K562 (cell line): ENCODE data around the gene KMT2A. TPM values are rescaled to one million over a fixed set of nuclear protein-coding genes. Genes with fewer than 3 reads are reported as not detected.
A peak's percentile ranks its signal among the peaks of the same experiment; 100 is the strongest.

ENCODE experiments used
- ATAC-seq: fragments of 200-7000 bp; cut with Tn5 transposase; 3 replicates; pipeline ENCODE4 v1.9.1; 2020; ENCODE audit warnings: moderate library complexity
- BruUV-seq: library from RNA; stranded (reverse); fragments of 400-500 nt; replicated peaks from 2 replicates; lab custom pipeline; 2021; lab: Mats Ljungman, UMichigan
- CTCF ChIA-PET: fragments of 300-600 bp; formaldehyde crosslinking; extraction: SDS; loops from one replicate; lab custom pipeline; 2021; ENCODE audit warnings: low intra/inter-chr PET ratio; lab: Yijun Ruan, JAX
- POLR2A ChIA-PET: fragments of 300-600, 350-650 bp; sonication (Branson Sonifier 250); formaldehyde crosslinking; extraction: SDS; loops from one replicate; lab custom pipeline; 2021; ENCODE audit warnings: antibody characterized with exemption, inconsistent platforms; lab: Yijun Ruan, JAX
- DNase-seq, 4 experiments: peaks; one replicate each; pipeline versions ENCODE4 v3.0.0 to v3.0.0-alpha.2; 2011 to 2018; ENCODE audit warnings: low spot score in 3 of 4, mixed read lengths in 3 of 4; ENCODE audit errors: extremely low read depth in 1 of 4
- FAIRE-seq: peaks from 2 replicates; lab custom pipeline; 2011; peaks lifted over from hg19 to GRCh38; lab: Jason Lieb, UNC
- H2AFZ ChIP-seq: 2 replicates; pipeline ENCODE4 v1.6.0; 2011; ENCODE audit warnings: low read depth, low read length, control low read depth, inconsistent platforms
- H3K27ac ChIP-seq: fragments of 200-600 bp; 3 replicates; pipeline ENCODE4 v1.8.0; 2011; ENCODE audit warnings: low read depth, mild to moderate bottlenecking, control low read depth, inconsistent platforms, low read length, moderate library complexity, mixed read lengths; ENCODE audit errors: extremely low read depth
- H3K27me3 ChIP-seq, 2 experiments: fragments of 300-600 bp in 1 of 2; 2 replicates in 1 of 2; 3 replicates in 1 of 2; pipeline versions ENCODE4 v1.6.0 to v1.8.0; 2011; ENCODE audit warnings: inconsistent platforms in 2 of 2, low read length in 2 of 2, mild to moderate bottlenecking in 1 of 2, mixed read lengths in 1 of 2, moderate library complexity in 1 of 2; ENCODE audit not compliant: control insufficient read depth in 2 of 2, insufficient read depth in 2 of 2
- H3K36me3 ChIP-seq: fragments of 300-600 bp; 3 replicates; pipeline ENCODE4 v1.8.0; 2011; ENCODE audit warnings: mild to moderate bottlenecking, low read length, inconsistent platforms; ENCODE audit not compliant: control insufficient read depth, insufficient read depth
- H3K4me1 ChIP-seq, 2 experiments: fragments of 200-600 bp in 1 of 2; replicated peaks in 1 of 2; 2 replicates in 1 of 2; 3 replicates in 1 of 2; pipeline versions ENCODE4 v1.5.1 to v1.8.0; 2011; ENCODE audit warnings: inconsistent platforms in 2 of 2, low read length in 2 of 2, mild to moderate bottlenecking in 1 of 2, mixed read lengths in 1 of 2, moderate library complexity in 1 of 2; ENCODE audit not compliant: control insufficient read depth in 2 of 2, insufficient read depth in 2 of 2
- H3K4me2 ChIP-seq: 2 replicates; pipeline ENCODE4 v1.6.1; 2011; ENCODE audit warnings: low read length, control low read depth, inconsistent platforms, mixed read lengths; ENCODE audit not compliant: insufficient read depth
- H3K4me3 ChIP-seq: fragments of 200-600 bp; sonication (generic), shearing (Covaris generic); 2 replicates; pipeline ENCODE4 v1.5.1; 2016; ENCODE audit warnings: control low read depth, inconsistent platforms
- H3K79me2 ChIP-seq: fragments of 200-600 bp; 3 replicates; pipeline ENCODE4 v1.8.0; 2011; ENCODE audit warnings: low read length, inconsistent platforms; ENCODE audit not compliant: control insufficient read depth, insufficient read depth
- H3K9ac ChIP-seq, 2 experiments: 2 replicates each; pipeline versions ENCODE4 v1.6.0 to v1.6.1; 2011; ENCODE audit warnings: low read depth in 2 of 2, low read length in 2 of 2, control low read depth in 1 of 2, inconsistent platforms in 1 of 2, mild to moderate bottlenecking in 1 of 2, mixed read lengths in 1 of 2; ENCODE audit not compliant: insufficient read depth in 1 of 2
- H3K9me1 ChIP-seq: one replicate; pipeline ENCODE4 v1.6.0; 2011; ENCODE audit warnings: inconsistent platforms, mild to moderate bottlenecking, low read length, moderate library complexity; ENCODE audit not compliant: control insufficient read depth, insufficient read depth
- H3K9me3 ChIP-seq: replicated peaks from 2 replicates; pipeline ENCODE4 v1.5.1; 2011; ENCODE audit warnings: low read depth, low read length, inconsistent platforms; ENCODE audit not compliant: control insufficient read depth, insufficient read depth
- H4K20me1 ChIP-seq: replicated peaks from 2 replicates; pipeline ENCODE4 v1.6.1; 2011; ENCODE audit warnings: low read length, inconsistent platforms, mixed read lengths; ENCODE audit not compliant: control insufficient read depth, insufficient read depth
- CEBPG ChIP-seq, 3 experiments: fragments of 200-800 bp in 1 of 3; sonication (Bioruptor generic) in 1 of 3; sonication (generic) in 1 of 3; formaldehyde crosslinking in 1 of 3; IDR thresholded peaks in 2 of 3; conservative IDR thresholded peaks in 1 of 3; 2 replicates each; pipeline versions ENCODE4 v1.6.1 to v1.8.0; 2016 to 2022; ENCODE audit warnings: missing compliant biosample characterization in 2 of 3, missing genetic modification characterization in 2 of 3, mild to moderate bottlenecking in 1 of 3, missing genetic modification reagents in 1 of 3
- EGR1 ChIP-seq: fragments of 450-650 bp; conservative IDR thresholded peaks from 2 replicates; pipeline ENCODE4 v1.6.1; 2017; ENCODE audit warnings: mild to moderate bottlenecking
- HNRNPK ChIP-seq: fragments of 200-400 bp; formaldehyde crosslinking; IDR thresholded peaks from one replicate; pipeline ENCODE4 v1.6.1; 2018; ENCODE audit warnings: mild to moderate bottlenecking, low read depth, low read length; ENCODE audit not compliant: poor library complexity, severe bottlenecking
- MCM7 ChIP-seq, 2 experiments: fragments of 450-650 bp; IDR thresholded peaks; 2 replicates each; pipeline ENCODE4 v1.6.1; 2016 to 2018
- NFIC ChIP-seq: fragments of 450-650 bp; IDR thresholded peaks from 2 replicates; pipeline ENCODE4 v1.6.1; 2017; ENCODE audit warnings: mild to moderate bottlenecking, inconsistent platforms
- PCBP2 ChIP-seq: fragments of 200-400 bp; formaldehyde crosslinking; IDR thresholded peaks from 2 replicates; pipeline ENCODE4 v1.6.1; 2018; ENCODE audit warnings: low read length, low read depth, mild to moderate bottlenecking, moderate library complexity; ENCODE audit not compliant: poor library complexity, severe bottlenecking
- PHB2 ChIP-seq: fragments of 450-650 bp; IDR thresholded peaks from 2 replicates; pipeline ENCODE4 v1.6.1; 2017; ENCODE audit warnings: low read depth
- SAFB ChIP-seq: fragments of 200-400 bp; formaldehyde crosslinking; IDR thresholded peaks from 2 replicates; pipeline ENCODE4 v1.6.1; 2017; ENCODE audit warnings: low read depth, low read length, borderline replicate concordance
- SIN3A ChIP-seq, 2 experiments: fragments of 150-350 bp in 1 of 2; IDR thresholded peaks; 2 replicates each; pipeline ENCODE4 v1.6.1; 2011 to 2016; ENCODE audit warnings: borderline replicate concordance in 2 of 2, low read depth in 2 of 2, low read length in 2 of 2, mild to moderate bottlenecking in 2 of 2, moderate library complexity in 2 of 2; ENCODE audit not compliant: control insufficient read depth in 1 of 2
- TAL1 ChIP-seq: fragments of 450-650 bp; IDR thresholded peaks from 2 replicates; pipeline ENCODE4 v1.6.1; 2016; ENCODE audit warnings: mild to moderate bottlenecking
- TBL1XR1 ChIP-seq, 2 experiments: IDR thresholded peaks; 2 replicates each; pipeline ENCODE4 v1.6.1; 2012; ENCODE audit warnings: improper control_type of control experiment in 2 of 2, low read length in 2 of 2, mild to moderate bottlenecking in 1 of 2
- WGBS: fragments of 100-300 bp; shearing (Covaris generic); methylation state at CpG from one replicate; pipeline ENCODE4 v1.1.6; 2016; ENCODE audit warnings: low coverage, mixed read lengths; ENCODE audit not compliant: insufficient coverage; ENCODE audit errors: missing lambda C conversion rate; 5-methylcytosine and 5-hydroxymethylcytosine counted together
- in situ Hi-C: fragments of 300-500 bp; cut with MboI; formaldehyde crosslinking; loops from 4 replicates; pipeline ENCODE4 v1.15.0; 2018; ENCODE audit warnings: inconsistent platforms, mixed read lengths
- intact Hi-C: fragments of 100-400 bp; cut with micrococcal nuclease; formaldehyde crosslinking; loops from 2 replicates; pipeline ENCODE4 v1.14.2; 2022
- polyA plus RNA-seq, 8 experiments: library from polyadenylated mRNA; depleted of rRNA in 4 of 8; stranded (reverse) in 5 of 8; unstranded in 3 of 8; fragments of >200 nt; fragmentation: Nextera tagmentation in 2 of 8; fragmentation: Illumina TruSeq in 1 of 8; extraction: Ambion mirVana in 2 of 8; extraction: Trizol in 1 of 8; gene quantifications; 2 replicates each; pipeline versions ENCODE4 v1.2.1 to v1.2.3, GENCODE V29; 2011 to 2014; ENCODE audit warnings: inconsistent platforms in 1 of 8, missing spikeins in 1 of 8
- total RNA-seq, 7 experiments: library from RNA; depleted of rRNA in 6 of 7; stranded (reverse); fragments of >200 nt in 6 of 7; fragmentation: Illumina TruSeq in 2 of 7; extraction: Trizol in 2 of 7; gene quantifications; 2 replicates each; pipeline versions ENCODE4 v1.2.1 to v1.2.3, GENCODE V29; 2011 to 2021; ENCODE audit warnings: low replicate concordance in 1 of 7
- TF ChIP-seq, protein P1 (sequence below), 2 experiments: IDR thresholded peaks; 2 replicates each; pipeline ENCODE4 v1.6.1; 2012; ENCODE audit warnings: improper control_type of control experiment in 2 of 2, low read depth in 2 of 2, low read length in 2 of 2, borderline replicate concordance in 1 of 2
- TF ChIP-seq, protein P2 (sequence below): sonication (generic); formaldehyde crosslinking; IDR thresholded peaks from 2 replicates; pipeline ENCODE4 v1.8.0; 2022; ENCODE audit warnings: missing genetic modification reagents, mild to moderate bottlenecking, borderline replicate concordance
- TF ChIP-seq, protein P3 (sequence below): sonication (generic); formaldehyde crosslinking; IDR thresholded peaks from 2 replicates; pipeline ENCODE4 v1.8.1; 2023; ENCODE audit warnings: mild to moderate bottlenecking, missing genetic modification reagents

Gene KMT2A
- total and polyA plus RNA-seq, 9 of the 15 experiments (the other 6 are each of a cell fraction or from before 2014, with no cell fraction given) = 9.6 to 59.9 (median 32.6) TPM

DNA sequence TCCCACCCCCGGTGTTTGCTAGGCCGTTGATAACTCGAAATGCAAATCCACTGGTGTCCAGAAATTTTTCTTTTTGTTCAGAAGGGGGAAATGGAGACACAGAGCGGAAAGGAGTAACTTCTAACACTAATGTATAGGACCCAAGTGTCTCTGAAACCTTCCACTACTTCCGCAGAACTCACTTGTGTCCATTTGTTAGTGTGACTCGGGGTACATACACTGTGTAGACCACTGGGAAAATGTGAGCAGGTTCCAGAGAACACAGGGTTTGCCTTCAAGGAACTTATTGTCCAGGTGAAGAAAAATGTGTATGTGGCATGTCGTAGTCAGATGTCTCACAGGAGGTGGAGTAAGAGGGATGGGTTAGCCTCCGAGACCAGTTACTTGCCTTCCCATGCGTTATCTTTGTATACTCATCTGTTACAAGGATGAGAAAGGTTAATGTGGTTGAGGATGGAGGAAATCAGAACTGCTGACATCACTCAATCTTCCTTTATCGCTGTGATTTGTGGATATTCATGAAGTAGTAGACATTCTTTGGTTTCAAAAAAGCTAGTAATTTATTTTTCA lies 136.8 kb downstream of the KMT2A start:
- Histone ChIP-seq H3K79me2 (peaks cover 55% of the 10 kb centered on the region), H2AFZ (peak overlapping the region; percentile 95; the same call in 1 of the 2 replicates), H3K36me3 (peaks cover 20% of the 10 kb centered on the region), H3K4me3 (peak overlapping the region; percentile 80), H4K20me1 (peaks cover 19% of the 10 kb centered on the region; the same call in 1 of the 2 replicates), H3K9me3 (no peaks in the 10 kb centered on the region), H3K9ac (peak overlapping the region; percentile 97 to 99), H3K4me1 (peaks cover 4 to 10% of the 10 kb centered on the region in 2 experiments), H3K27ac (peak overlapping the region; percentile 94), H3K4me2 (peak overlapping the region; percentile 92), H3K9me1 (no peaks in the 10 kb centered on the region), H3K27me3 (no peaks in the 10 kb centered on the region)
- ATAC-seq (peak; percentile 83), FAIRE-seq (peak; percentile 91), DNase-seq (peak; percentile 74 to 80 (median 80))
- POLR2A ChIA-PET = interaction anchor here (0.5 to 2.3 kb wide), 9 partner anchors 8 to 444 kb away, joined by 3 to 9 read pairs (median 3); partner anchors contain the start of gene TMEM25
- in situ Hi-C loops = no loop called here
- BruUV-seq = TSS peak; percentile 56
- CTCF ChIA-PET = no interaction called here
- intact Hi-C loops = loop anchor here (2.0 kb wide), 1 partner anchor 32 kb away; no protein-coding TSS in a partner anchor
- 2% methylated on average over 10 of the region's 10 CpGs for WGBS
- TF ChIP-seq SIN3A (IDR thresholded peaks at IDR 0.05; ENCODE audit: borderline replicate concordance in 2 of 2, control insufficient read depth in 1 of 2, low read depth in 2 of 2, low read length in 2 of 2) = 0 out of 4 replicates have a peak, but pooled peaks of 1 of the 2 experiments have one; percentile 33
- no peak for TF ChIP-seq CEBPG (CRISPR knock-in tag; IDR thresholded peaks at IDR 0.05)
- TF ChIP-seq CEBPG (tag; conservative IDR thresholded peaks at IDR 0.05 in 1 of 2, IDR thresholded peaks at IDR 0.05 in 1 of 2) = no peak
- peak in 1 of 2 experiments; percentile 78; a peak in 2 of 4 replicates for TF ChIP-seq TBL1XR1 (IDR thresholded peaks at IDR 0.05; ENCODE audit: low read length in 2 of 2)
- peak; percentile 59; the same call in 1 of the 2 replicates for TF ChIP-seq NFIC
- no peak for TF ChIP-seq SAFB
- TF ChIP-seq, protein P1, sequence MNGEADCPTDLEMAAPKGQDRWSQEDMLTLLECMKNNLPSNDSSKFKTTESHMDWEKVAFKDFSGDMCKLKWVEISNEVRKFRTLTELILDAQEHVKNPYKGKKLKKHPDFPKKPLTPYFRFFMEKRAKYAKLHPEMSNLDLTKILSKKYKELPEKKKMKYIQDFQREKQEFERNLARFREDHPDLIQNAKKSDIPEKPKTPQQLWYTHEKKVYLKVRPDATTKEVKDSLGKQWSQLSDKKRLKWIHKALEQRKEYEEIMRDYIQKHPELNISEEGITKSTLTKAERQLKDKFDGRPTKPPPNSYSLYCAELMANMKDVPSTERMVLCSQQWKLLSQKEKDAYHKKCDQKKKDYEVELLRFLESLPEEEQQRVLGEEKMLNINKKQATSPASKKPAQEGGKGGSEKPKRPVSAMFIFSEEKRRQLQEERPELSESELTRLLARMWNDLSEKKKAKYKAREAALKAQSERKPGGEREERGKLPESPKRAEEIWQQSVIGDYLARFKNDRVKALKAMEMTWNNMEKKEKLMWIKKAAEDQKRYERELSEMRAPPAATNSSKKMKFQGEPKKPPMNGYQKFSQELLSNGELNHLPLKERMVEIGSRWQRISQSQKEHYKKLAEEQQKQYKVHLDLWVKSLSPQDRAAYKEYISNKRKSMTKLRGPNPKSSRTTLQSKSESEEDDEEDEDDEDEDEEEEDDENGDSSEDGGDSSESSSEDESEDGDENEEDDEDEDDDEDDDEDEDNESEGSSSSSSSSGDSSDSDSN (IDR thresholded peaks at IDR 0.05; ENCODE audit: borderline replicate concordance in 1 of 2, low read depth in 2 of 2, low read length in 2 of 2) = no peak
- no peak for TF ChIP-seq HNRNPK
- no peak for TF ChIP-seq EGR1
- TF ChIP-seq, protein P2, sequence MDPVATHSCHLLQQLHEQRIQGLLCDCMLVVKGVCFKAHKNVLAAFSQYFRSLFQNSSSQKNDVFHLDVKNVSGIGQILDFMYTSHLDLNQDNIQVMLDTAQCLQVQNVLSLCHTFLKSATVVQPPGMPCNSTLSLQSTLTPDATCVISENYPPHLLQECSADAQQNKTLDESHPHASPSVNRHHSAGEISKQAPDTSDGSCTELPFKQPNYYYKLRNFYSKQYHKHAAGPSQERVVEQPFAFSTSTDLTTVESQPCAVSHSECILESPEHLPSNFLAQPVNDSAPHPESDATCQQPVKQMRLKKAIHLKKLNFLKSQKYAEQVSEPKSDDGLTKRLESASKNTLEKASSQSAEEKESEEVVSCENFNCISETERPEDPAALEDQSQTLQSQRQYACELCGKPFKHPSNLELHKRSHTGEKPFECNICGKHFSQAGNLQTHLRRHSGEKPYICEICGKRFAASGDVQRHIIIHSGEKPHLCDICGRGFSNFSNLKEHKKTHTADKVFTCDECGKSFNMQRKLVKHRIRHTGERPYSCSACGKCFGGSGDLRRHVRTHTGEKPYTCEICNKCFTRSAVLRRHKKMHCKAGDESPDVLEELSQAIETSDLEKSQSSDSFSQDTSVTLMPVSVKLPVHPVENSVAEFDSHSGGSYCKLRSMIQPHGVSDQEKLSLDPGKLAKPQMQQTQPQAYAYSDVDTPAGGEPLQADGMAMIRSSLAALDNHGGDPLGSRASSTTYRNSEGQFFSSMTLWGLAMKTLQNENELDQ (CRISPR knock-in tag) = 0 out of 2 replicates have a peak, but pooled peaks have one; percentile 27
- no peak for TF ChIP-seq MCM7 (IDR thresholded peaks at IDR 0.05)
- peak; percentile 87 for TF ChIP-seq TAL1
- no peak for TF ChIP-seq PHB2
- TF ChIP-seq, protein P3, sequence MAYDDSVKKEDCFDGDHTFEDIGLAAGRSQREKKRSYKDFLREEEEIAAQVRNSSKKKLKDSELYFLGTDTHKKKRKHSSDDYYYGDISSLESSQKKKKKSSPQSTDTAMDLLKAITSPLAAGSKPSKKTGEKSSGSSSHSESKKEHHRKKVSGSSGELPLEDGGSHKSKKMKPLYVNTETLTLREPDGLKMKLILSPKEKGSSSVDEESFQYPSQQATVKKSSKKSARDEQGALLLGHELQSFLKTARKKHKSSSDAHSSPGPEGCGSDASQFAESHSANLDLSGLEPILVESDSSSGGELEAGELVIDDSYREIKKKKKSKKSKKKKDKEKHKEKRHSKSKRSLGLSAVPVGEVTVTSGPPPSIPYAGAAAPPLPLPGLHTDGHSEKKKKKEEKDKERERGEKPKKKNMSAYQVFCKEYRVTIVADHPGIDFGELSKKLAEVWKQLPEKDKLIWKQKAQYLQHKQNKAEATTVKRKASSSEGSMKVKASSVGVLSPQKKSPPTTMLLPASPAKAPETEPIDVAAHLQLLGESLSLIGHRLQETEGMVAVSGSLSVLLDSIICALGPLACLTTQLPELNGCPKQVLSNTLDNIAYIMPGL = no peak; the same call in 1 of the 2 replicates
- TF ChIP-seq PCBP2 = no peak
